Suprapubic skin (tissue), 4 donors: ENCODE results near the gene RBM33. TPM values are rescaled to one million over a fixed set of nuclear protein-coding genes. Genes with fewer than 3 reads are reported as not detected.

ENCODE experiments used
- DNase-seq, 2 donors: peaks; one replicate each; pipeline ENCODE4 v3.0.0-alpha.2; 2019; ENCODE audit warnings: low spot score in 2 of 2
- H3K27ac ChIP-seq: fragments of 200-600 bp; sonication (generic); one replicate; pipeline ENCODE4 v1.5.1; 2019
- H3K27me3 ChIP-seq: fragments of 200-600 bp; sonication (generic); one replicate; pipeline ENCODE4 v1.5.1; 2019
- H3K36me3 ChIP-seq: fragments of 200-600 bp; sonication (generic); one replicate; pipeline ENCODE4 v1.5.1; 2019
- H3K4me1 ChIP-seq: fragments of 200-600 bp; sonication (generic); one replicate; pipeline ENCODE4 v1.5.1; 2019
- H3K4me3 ChIP-seq: fragments of 200-600 bp; sonication (generic); one replicate; pipeline ENCODE4 v1.5.1; 2019; ENCODE audit warnings: mild to moderate bottlenecking
- H3K9me3 ChIP-seq: fragments of 200-600 bp; sonication (generic); one replicate; pipeline ENCODE4 v1.5.1; 2019
- CTCF ChIP-seq, 2 donors: fragments of 200-600 bp in 1 of 2; fragments of 450-650 bp in 1 of 2; sonication (generic) in 1 of 2; IDR thresholded peaks; one replicate each; pipeline ENCODE4 v1.5.1; 2016 to 2019; ENCODE audit warnings: antibody characterized with exemption in 2 of 2, mild to moderate bottlenecking in 1 of 2, moderate library complexity in 1 of 2
- EP300 ChIP-seq: sonication (generic); formaldehyde crosslinking; IDR thresholded peaks from one replicate; pipeline ENCODE4 v1.6.1; 2017; ENCODE audit warnings: antibody characterized with exemption
- POLR2A ChIP-seq, 2 donors: fragments of 450-650 bp; IDR thresholded peaks; one replicate each; pipeline ENCODE4 v1.6.1; 2017; ENCODE audit warnings: antibody characterized with exemption in 2 of 2, mild to moderate bottlenecking in 2 of 2, moderate library complexity in 2 of 2
- POLR2AphosphoS5 ChIP-seq, 3 donors: sonication (generic); formaldehyde crosslinking; IDR thresholded peaks; one replicate each; pipeline ENCODE4 v1.6.1; 2017; ENCODE audit warnings: antibody characterized with exemption in 3 of 3
- WGBS: methylation state at CpG from one replicate; pipeline ENCODE4 v1.1.5; 2018; 5-methylcytosine and 5-hydroxymethylcytosine counted together
- total RNA-seq, 4 donors: library from RNA; depleted of rRNA; stranded (reverse); fragments of >200 nt; gene quantifications; one replicate each; pipeline ENCODE4 v1.1.0, GENCODE V29; 2016

Gene RBM33
- total RNA-seq, 4 donors from 2014 or later: 37.4 to 121 (median 58.2) TPM

- Histone ChIP-seq H3K27me3 (no peaks in the 10 kb centered on the region), H3K9me3 (peaks cover 19% of the 10 kb centered on the region), H3K4me3 (peak overlapping the region; percentile 100), H3K36me3 (peaks cover 17% of the 10 kb centered on the region), H3K27ac (no peak overlapping the region), H3K4me1 (peaks cover 19% of the 10 kb centered on the region)
- TF ChIP-seq CTCF (IDR thresholded peaks at IDR 0.05): no peak
- TF ChIP-seq POLR2A (IDR thresholded peaks at IDR 0.05): no peak
- TF ChIP-seq EP300: no peak
- TF ChIP-seq POLR2AphosphoS5 (IDR thresholded peaks at IDR 0.05): no peak
- no peak for DNase-seq
- 78% methylated on average over 7 of the region's 7 CpGs for WGBS
Observed at GRCh38 chr7:155646669-155647068, 2.2 kb downstream of the RBM33 start.

- H3K9me3 ChIP-seq: peaks cover 19% of the 10 kb centered on the region
- no peak overlapping the region for H3K4me3 ChIP-seq
- H3K36me3 ChIP-seq: peaks cover 17% of the 10 kb centered on the region
- H3K27ac ChIP-seq: no peak overlapping the region
- H3K27me3 ChIP-seq: no peaks in the 10 kb centered on the region
- TF ChIP-seq CTCF (IDR thresholded peaks at IDR 0.05): no peak
- TF ChIP-seq POLR2AphosphoS5 (IDR thresholded peaks at IDR 0.05): no peak
- TF ChIP-seq POLR2A (IDR thresholded peaks at IDR 0.05): no peak
- no peak for DNase-seq
- 79% methylated on average over 5 of the region's 5 CpGs for WGBS
- H3K4me1 ChIP-seq: peaks cover 19% of the 10 kb centered on the region
Observed at GRCh38 chr7:155647302-155647701, 2.8 kb downstream of the RBM33 start.

- Histone ChIP-seq H3K27ac (no peak overlapping the region), H3K4me1 (peaks cover 19% of the 10 kb centered on the region), H3K9me3 (peaks cover 19% of the 10 kb centered on the region), H3K4me3 (no peak overlapping the region), H3K27me3 (no peaks in the 10 kb centered on the region), H3K36me3 (peaks cover 17% of the 10 kb centered on the region)
- TF ChIP-seq POLR2A (IDR thresholded peaks at IDR 0.05) (no peak), CTCF (IDR thresholded peaks at IDR 0.05) (no peak), EP300 (no peak), POLR2AphosphoS5 (IDR thresholded peaks at IDR 0.05) (no peak)
- no peak for DNase-seq
- WGBS: 95% methylated on average over 2 of the region's 2 CpGs
Observed at GRCh38 chr7:155647734-155648133, 3.3 kb downstream of the RBM33 start.

GRCh38 chr7:155648752-155649339 is 4.4 kb downstream of the RBM33 start:
- no peak overlapping the region for H3K4me3 ChIP-seq
- no peak for TF ChIP-seq CTCF (IDR thresholded peaks at IDR 0.05)
- no peak for TF ChIP-seq POLR2AphosphoS5 (IDR thresholded peaks at IDR 0.05)
- TF ChIP-seq POLR2A (IDR thresholded peaks at IDR 0.05): no peak
- TF ChIP-seq EP300: no peak
- DNase-seq: no peak
- H3K27ac ChIP-seq: no peak overlapping the region
- peaks cover 20% of the 10 kb centered on the region for H3K4me1 ChIP-seq
- H3K9me3 ChIP-seq: peaks cover 19% of the 10 kb centered on the region
- WGBS: 91% methylated on average over 3 of the region's 3 CpGs
- H3K36me3 ChIP-seq: peaks cover 17% of the 10 kb centered on the region
- no peaks in the 10 kb centered on the region for H3K27me3 ChIP-seq

- H3K4me1 ChIP-seq: peaks cover 27% of the 10 kb centered on the region
- H3K36me3 ChIP-seq: peaks cover 17% of the 10 kb centered on the region
- WGBS: 95% methylated on average over 2 of the region's 2 CpGs
- no peak for TF ChIP-seq EP300
- no peak for TF ChIP-seq CTCF (IDR thresholded peaks at IDR 0.05)
- TF ChIP-seq POLR2A (IDR thresholded peaks at IDR 0.05): no peak
- no peak for TF ChIP-seq POLR2AphosphoS5 (IDR thresholded peaks at IDR 0.05)
- no peak for DNase-seq
- H3K27me3 ChIP-seq: no peaks in the 10 kb centered on the region
- peaks cover 19% of the 10 kb centered on the region for H3K9me3 ChIP-seq
- H3K27ac ChIP-seq: no peak overlapping the region
- no peak overlapping the region for H3K4me3 ChIP-seq
Observed at GRCh38 chr7:155649588-155649987, 5.1 kb downstream of the RBM33 start.
